GM12891 (cell line): ENCODE data around the gene ARPC2.

Experiments
- PAX5 ChIP-seq: IDR thresholded peaks from 2 replicates; pipeline ENCODE4 v1.6.1; 2011; ENCODE audit warnings: low read length, moderate library complexity, mild to moderate bottlenecking; ENCODE audit not compliant: insufficient read depth, severe bottlenecking
- POLR2A ChIP-seq: IDR thresholded peaks from 2 replicates; pipeline ENCODE4 v1.6.1; 2011; ENCODE audit warnings: low read depth, low read length, control low read depth
- POLR2AphosphoS5 ChIP-seq: IDR thresholded peaks from 2 replicates; pipeline ENCODE4 v1.6.1; 2011; ENCODE audit warnings: low read depth, low read length, control low read depth
- SPI1 ChIP-seq: IDR thresholded peaks from 2 replicates; pipeline ENCODE4 v1.6.1; 2011; ENCODE audit warnings: low read depth, low read length, control low read depth
- TAF1 ChIP-seq: IDR thresholded peaks from 2 replicates; pipeline ENCODE4 v1.6.1; 2011; ENCODE audit warnings: low read depth, low read length, control low read depth

GRCh38 chr2:218229851-218230250 is 12.9 kb downstream of the ARPC2 start:
- TF ChIP-seq POLR2A = no peak
- peak; percentile 35; the same call in 1 of the 2 replicates for TF ChIP-seq POLR2AphosphoS5
- TF ChIP-seq SPI1 = no peak
- no peak for TF ChIP-seq TAF1
- no peak for TF ChIP-seq PAX5
